Thoracic aorta (tissue), 2 donors: ENCODE data around the gene SALL3. TPM values are rescaled to one million over a fixed set of nuclear protein-coding genes. Genes with fewer than 3 reads are reported as not detected.

Source experiments
- ATAC-seq: fragments of 150-250 bp; one replicate; pipeline ENCODE4 v1.8.0; 2017; ENCODE audit warnings: low read depth; ENCODE audit not compliant: insufficient number of reproducible peaks, low FRiP score
- DNase-seq: peaks from one replicate; pipeline ENCODE4 v3.0.0-alpha.2; 2020; ENCODE audit warnings: low spot score
- H3K27ac ChIP-seq, 2 donors: fragments of 200-600 bp; sonication (generic); 1 replicate in 1 of 2; 2 replicates in 1 of 2; pipeline ENCODE4 v1.5.1; 2016; ENCODE audit warnings: mild to moderate bottlenecking in 2 of 2, moderate library complexity in 2 of 2
- H3K27me3 ChIP-seq: fragments of 200-600 bp; sonication (generic); replicated peaks from 2 replicates; pipeline ENCODE4 v1.6.0; 2016; ENCODE audit warnings: mild to moderate bottlenecking; ENCODE audit not compliant: insufficient read depth
- H3K36me3 ChIP-seq: fragments of 200-600 bp; sonication (generic); one replicate; pipeline ENCODE4 v1.5.1; 2016
- H3K4me1 ChIP-seq, 2 donors: fragments of 200-600 bp; sonication (generic); 1 replicate in 1 of 2; 2 replicates in 1 of 2; pipeline versions ENCODE4 v1.5.1 to v1.6.0; 2016; ENCODE audit warnings: low read depth in 2 of 2, mild to moderate bottlenecking in 1 of 2; ENCODE audit not compliant: control insufficient read depth in 1 of 2
- H3K4me3 ChIP-seq: fragments of 200-600 bp; sonication (generic); 2 replicates; pipeline ENCODE4 v1.5.1; 2016; ENCODE audit warnings: mild to moderate bottlenecking
- H3K9me3 ChIP-seq: fragments of 200-600 bp; sonication (generic); 2 replicates; pipeline ENCODE4 v1.5.1; 2016
- CTCF ChIP-seq: fragments of 200-600 bp; sonication (generic); IDR thresholded peaks from one replicate; pipeline ENCODE4 v1.5.1; 2019; ENCODE audit warnings: antibody characterized with exemption
- total RNA-seq, 2 donors: library from RNA; depleted of rRNA; stranded (reverse); fragments of >200 nt; gene quantifications; one replicate each; pipeline versions ENCODE4 v1.1.0 to v1.2.3, GENCODE V29; 2016

Gene SALL3
- total RNA-seq, 2 donors from 2014 or later: not detected

GRCh38 chr18:79011300-79011870 lies 31.8 kb downstream of the SALL3 start:
- no peak for TF ChIP-seq CTCF
- H3K9me3 ChIP-seq: no peaks in the 10 kb centered on the region
- H3K27me3 ChIP-seq: no peaks in the 10 kb centered on the region
- H3K4me3 ChIP-seq: no peak overlapping the region
- H3K36me3 ChIP-seq: no peaks in the 10 kb centered on the region
- no peak for ATAC-seq
- no peak for DNase-seq
- H3K27ac ChIP-seq: no peak overlapping the region
- H3K4me1 ChIP-seq: no peaks in the 10 kb centered on the region

GRCh38 chr18:79013869-79014268 lies 34.3 kb downstream of the SALL3 start:
- Histone ChIP-seq H3K4me1 (no peaks in the 10 kb centered on the region), H3K9me3 (no peaks in the 10 kb centered on the region), H3K27me3 (no peaks in the 10 kb centered on the region), H3K36me3 (no peaks in the 10 kb centered on the region), H3K27ac (no peak overlapping the region), H3K4me3 (no peak overlapping the region)
- DNase-seq (no peak), ATAC-seq (no peak)
- TF ChIP-seq CTCF: no peak

GRCh38 chr18:79018911-79019310 lies 39.3 kb downstream of the SALL3 start:
- Histone ChIP-seq H3K27me3 (no peaks in the 10 kb centered on the region), H3K36me3 (no peaks in the 10 kb centered on the region), H3K4me3 (no peak overlapping the region), H3K27ac (no peak overlapping the region), H3K4me1 (no peaks in the 10 kb centered on the region), H3K9me3 (no peaks in the 10 kb centered on the region)
- TF ChIP-seq CTCF: no peak
- ATAC-seq (no peak), DNase-seq (no peak)

GRCh38 chr18:79019881-79020280 lies 40.3 kb downstream of the SALL3 start:
- TF ChIP-seq CTCF: no peak
- ATAC-seq: no peak

GRCh38 chr18:79022603-79023002 lies 43.0 kb downstream of the SALL3 start:
- DNase-seq (no peak), ATAC-seq (no peak)
- Histone ChIP-seq H3K4me3 (no peak overlapping the region), H3K27ac (no peak overlapping the region), H3K36me3 (no peaks in the 10 kb centered on the region), H3K9me3 (peaks cover 3% of the 10 kb centered on the region), H3K4me1 (no peaks in the 10 kb centered on the region), H3K27me3 (no peaks in the 10 kb centered on the region)
- TF ChIP-seq CTCF: no peak

More at GRCh38 chr18:79019881-79020280, 40.3 kb downstream of the SALL3 start:
- no peaks in the 10 kb centered on the region for H3K9me3 ChIP-seq
- H3K27me3 ChIP-seq: no peaks in the 10 kb centered on the region
- H3K36me3 ChIP-seq: no peaks in the 10 kb centered on the region
- no peak overlapping the region for H3K4me3 ChIP-seq
- H3K4me1 ChIP-seq: no peaks in the 10 kb centered on the region
- no peak overlapping the region for H3K27ac ChIP-seq
- DNase-seq: no peak
